AG04450 (cell line): ENCODE data around the gene KIZ. TPM values are rescaled to one million over a fixed set of nuclear protein-coding genes. Genes with fewer than 3 reads are reported as not detected.

ENCODE experiments used
- CTCF ChIA-PET: fragments of 300-600, 350-600 bp; formaldehyde crosslinking; extraction: SDS; loops from one replicate; lab custom pipeline; 2022; ENCODE audit warnings: antibody characterized with exemption, inconsistent platforms; lab: Charles Lee
- POLR2A ChIA-PET: fragments of 350-600 bp; formaldehyde crosslinking; extraction: SDS; loops from one replicate; lab custom pipeline; 2021; ENCODE audit warnings: antibody characterized with exemption, inconsistent platforms; lab: Yijun Ruan, JAX
- DNase-seq: peaks from one replicate; pipeline ENCODE4 v3.0.0-alpha.2; 2011; ENCODE audit warnings: low read depth, low spot score
- H3K27ac ChIP-seq: one replicate; pipeline ENCODE4 v1.5.1; 2012; ENCODE audit warnings: low read depth, low read length, control low read depth
- H3K27me3 ChIP-seq: one replicate; pipeline ENCODE4 v1.6.0; 2012; ENCODE audit warnings: low read length; ENCODE audit not compliant: control insufficient read depth, insufficient read depth
- H3K4me3 ChIP-seq: 2 replicates; pipeline ENCODE4 v1.5.1; 2011; ENCODE audit warnings: mild to moderate bottlenecking, low read depth, low read length, control low read depth
- H3K9me3 ChIP-seq: 2 replicates; pipeline ENCODE4 v1.5.1; 2012; ENCODE audit warnings: low read length; ENCODE audit not compliant: control insufficient read depth, insufficient read depth
- polyA plus RNA-seq: library from polyadenylated mRNA; depleted of rRNA; stranded (reverse); fragments of >200 nt; gene quantifications from 2 replicates; pipeline ENCODE4 v1.2.3, GENCODE V29; 2011
- TF ChIP-seq, protein P1 (sequence below): IDR thresholded peaks from 2 replicates; pipeline ENCODE4 v1.5.1; 2011; ENCODE audit warnings: low read depth, low read length, control low read depth, inconsistent platforms

Gene KIZ
- polyA plus RNA-seq, 1 experiment, result 26.1 TPM

DNA sequence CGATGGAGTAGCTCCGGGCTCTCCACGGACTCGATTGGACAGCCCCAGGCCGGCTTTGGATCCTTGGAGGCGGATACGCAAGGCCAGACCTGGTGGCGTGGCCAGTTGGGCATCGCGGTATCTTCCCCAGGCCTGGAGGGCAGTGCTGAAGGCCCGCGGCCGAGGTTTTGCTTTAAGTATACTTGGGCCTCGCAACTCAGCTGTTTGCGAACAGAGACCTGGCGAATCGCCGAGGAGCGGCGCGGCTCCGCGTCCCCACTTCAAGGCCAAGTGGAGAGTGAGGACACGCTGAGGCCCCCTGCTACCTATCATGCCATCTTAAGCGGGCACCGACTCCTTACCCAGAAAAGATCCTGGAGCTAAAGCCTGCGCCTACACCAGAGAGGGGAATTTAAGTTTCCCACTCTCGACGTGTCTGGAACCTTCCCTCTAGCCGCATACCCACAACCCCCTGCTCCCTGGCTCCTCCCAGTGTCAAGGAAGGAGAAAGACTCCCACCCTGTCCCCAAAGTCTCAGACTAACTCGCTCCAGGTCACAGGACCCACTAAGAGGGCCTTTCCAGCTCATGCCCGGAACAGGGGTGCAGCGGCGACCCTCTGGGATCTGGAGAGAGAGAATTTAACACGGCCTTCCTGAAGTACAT, 23.8 kb upstream of the KIZ start:
- H3K27ac ChIP-seq, result no peak overlapping the region
- DNase-seq, result no peak
- H3K4me3 ChIP-seq, result no peak overlapping the region
- peaks cover 92% of the 10 kb centered on the region for H3K27me3 ChIP-seq
- TF ChIP-seq, protein P1, sequence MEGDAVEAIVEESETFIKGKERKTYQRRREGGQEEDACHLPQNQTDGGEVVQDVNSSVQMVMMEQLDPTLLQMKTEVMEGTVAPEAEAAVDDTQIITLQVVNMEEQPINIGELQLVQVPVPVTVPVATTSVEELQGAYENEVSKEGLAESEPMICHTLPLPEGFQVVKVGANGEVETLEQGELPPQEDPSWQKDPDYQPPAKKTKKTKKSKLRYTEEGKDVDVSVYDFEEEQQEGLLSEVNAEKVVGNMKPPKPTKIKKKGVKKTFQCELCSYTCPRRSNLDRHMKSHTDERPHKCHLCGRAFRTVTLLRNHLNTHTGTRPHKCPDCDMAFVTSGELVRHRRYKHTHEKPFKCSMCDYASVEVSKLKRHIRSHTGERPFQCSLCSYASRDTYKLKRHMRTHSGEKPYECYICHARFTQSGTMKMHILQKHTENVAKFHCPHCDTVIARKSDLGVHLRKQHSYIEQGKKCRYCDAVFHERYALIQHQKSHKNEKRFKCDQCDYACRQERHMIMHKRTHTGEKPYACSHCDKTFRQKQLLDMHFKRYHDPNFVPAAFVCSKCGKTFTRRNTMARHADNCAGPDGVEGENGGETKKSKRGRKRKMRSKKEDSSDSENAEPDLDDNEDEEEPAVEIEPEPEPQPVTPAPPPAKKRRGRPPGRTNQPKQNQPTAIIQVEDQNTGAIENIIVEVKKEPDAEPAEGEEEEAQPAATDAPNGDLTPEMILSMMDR, result no peak
- peaks cover 10% of the 10 kb centered on the region; the same call in 1 of the 2 replicates for H3K9me3 ChIP-seq
- ChIA-PET POLR2A (interaction anchor here (0.7 kb wide), 1 partner anchor 17 kb away, joined by 9 read pairs; no protein-coding TSS in a partner anchor), CTCF (interaction anchor here (0.8 kb wide), 1 partner anchor 134 kb away, joined by 3 read pairs; no protein-coding TSS in a partner anchor)

DNA sequence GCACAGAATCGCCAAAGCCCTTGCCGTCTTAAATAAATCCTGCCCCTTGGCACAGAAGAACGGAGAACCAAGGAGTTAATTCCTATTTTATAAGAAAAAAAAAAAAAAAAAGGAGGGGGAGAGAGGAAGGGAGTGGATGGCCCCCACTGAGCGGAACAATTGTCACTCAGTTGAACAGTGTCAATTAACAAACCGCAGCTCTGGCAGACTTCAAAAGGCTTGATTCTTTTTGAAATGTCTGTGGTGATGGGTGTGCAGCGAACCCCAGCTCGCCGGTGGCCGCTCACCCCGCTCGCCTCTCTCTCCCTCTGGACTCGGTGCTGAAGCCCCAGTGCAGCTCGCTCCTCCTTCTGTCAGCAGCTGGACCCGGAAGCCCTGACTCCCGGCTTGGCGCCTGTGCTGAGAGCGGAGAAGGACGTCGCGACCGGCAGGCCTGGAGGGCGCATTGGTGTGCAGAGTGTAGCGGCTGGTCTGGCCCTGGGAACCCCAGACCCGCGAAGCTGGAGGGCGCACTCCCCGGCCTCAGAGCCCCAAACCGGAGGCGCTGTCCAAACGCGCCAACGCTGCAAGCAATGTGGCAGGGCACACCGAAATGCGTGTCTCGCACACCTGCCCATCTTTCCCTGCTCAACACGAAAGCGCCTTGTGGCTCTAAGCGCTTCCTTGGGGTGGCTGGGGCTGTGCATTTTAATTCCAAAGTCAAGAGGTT, 23.1 kb upstream of the KIZ start:
- CTCF ChIA-PET, result interaction anchor here (0.8 kb wide), 1 partner anchor 134 kb away, joined by 3 read pairs; no protein-coding TSS in a partner anchor
- TF ChIP-seq, protein P1, result no peak
- peaks cover 98% of the 10 kb centered on the region for H3K27me3 ChIP-seq
- H3K9me3 ChIP-seq, result peaks cover 10% of the 10 kb centered on the region; the same call in 1 of the 2 replicates
- peak overlapping the region; percentile 7; the same call in 1 of the 2 replicates for H3K4me3 ChIP-seq
- no peak for DNase-seq
- POLR2A ChIA-PET, result interaction anchor here (0.7 kb wide), 1 partner anchor 18 kb away, joined by 9 read pairs; no protein-coding TSS in a partner anchor
- no peak overlapping the region for H3K27ac ChIP-seq

DNA sequence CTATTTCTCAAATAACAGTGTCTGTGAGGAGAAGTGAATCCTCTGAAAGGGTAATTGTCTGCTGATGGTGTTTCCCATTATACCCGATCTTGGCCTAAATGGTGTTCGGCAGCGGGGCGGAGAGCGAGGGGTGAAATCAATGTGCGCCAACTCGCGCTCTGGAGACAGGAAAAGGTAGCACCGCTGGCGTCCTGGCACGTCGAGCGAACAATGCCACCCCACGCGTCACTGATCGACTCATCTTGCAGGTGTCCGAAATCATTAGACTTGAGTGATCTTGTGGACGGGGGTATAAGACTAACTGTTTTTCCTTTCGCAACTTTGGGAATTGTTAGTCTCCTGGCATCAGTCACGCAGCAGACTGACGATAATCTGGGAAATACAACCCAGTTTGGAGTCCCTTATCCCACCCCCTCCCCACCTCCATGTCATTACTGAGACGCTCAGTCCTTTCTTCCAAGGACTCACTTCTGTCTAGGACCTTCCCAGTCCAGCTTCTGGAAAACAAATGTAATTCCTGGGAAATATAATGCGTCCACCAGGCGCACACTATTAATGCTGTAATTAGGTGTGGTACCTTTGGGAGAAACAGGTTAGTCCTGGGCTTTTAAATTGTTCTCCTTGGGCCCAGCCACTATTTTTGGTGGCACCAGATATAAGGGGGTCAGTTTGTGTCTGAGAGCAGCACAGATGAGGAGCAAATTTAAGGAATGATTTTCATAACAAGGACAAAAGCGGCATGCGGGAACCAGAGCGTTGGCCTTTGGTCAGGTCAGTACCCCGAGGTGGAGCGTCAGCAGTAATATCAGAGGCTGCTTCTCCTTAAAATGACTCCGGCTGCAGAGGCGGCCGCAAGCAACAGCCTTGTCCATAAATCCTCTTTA, 22.1 kb upstream of the KIZ start:
- CTCF ChIA-PET, result no interaction called here
- POLR2A ChIA-PET, result no interaction called here
- Histone ChIP-seq H3K27ac (no peak overlapping the region), H3K27me3 (peaks cover 98% of the 10 kb centered on the region), H3K4me3 (no peak overlapping the region), H3K9me3 (peaks cover 10% of the 10 kb centered on the region; the same call in 1 of the 2 replicates)
- TF ChIP-seq, protein P1, result no peak
- no peak for DNase-seq

DNA sequence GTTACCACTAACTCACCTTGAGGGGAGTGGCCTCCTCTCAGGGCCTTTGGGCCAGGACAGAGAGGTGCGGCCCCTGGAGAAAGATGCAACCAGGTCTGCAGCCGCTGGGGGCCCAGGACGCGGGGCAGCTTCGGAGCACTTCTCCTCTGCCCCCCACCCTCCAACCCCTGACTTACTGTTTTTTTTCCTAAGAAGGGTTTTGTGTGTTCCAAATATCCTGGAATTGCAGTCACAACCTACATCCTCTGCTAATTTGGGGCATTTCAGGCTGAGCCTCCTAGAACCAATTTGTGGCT, 21.5 kb upstream of the KIZ start:
- ChIA-PET POLR2A (no interaction called here), CTCF (no interaction called here)
- DNase-seq, result no peak
- no peak overlapping the region for H3K4me3 ChIP-seq
- no peak overlapping the region for H3K27ac ChIP-seq
- H3K27me3 ChIP-seq, result peaks cover 96% of the 10 kb centered on the region
- TF ChIP-seq, protein P1, result no peak
- H3K9me3 ChIP-seq, result peaks cover 10% of the 10 kb centered on the region; the same call in 1 of the 2 replicates
